HG03457 (cell line): ENCODE results near the gene RERE.

Experiments used
- ATAC-seq: cut with Tn5 transposase; IDR thresholded peaks from one replicate; pipeline ENCODE4 v1.9.1; 2021; ENCODE audit warnings: moderate number of reproducible peaks; ENCODE audit not compliant: unreplicated experiment

RERE gene

DNA sequence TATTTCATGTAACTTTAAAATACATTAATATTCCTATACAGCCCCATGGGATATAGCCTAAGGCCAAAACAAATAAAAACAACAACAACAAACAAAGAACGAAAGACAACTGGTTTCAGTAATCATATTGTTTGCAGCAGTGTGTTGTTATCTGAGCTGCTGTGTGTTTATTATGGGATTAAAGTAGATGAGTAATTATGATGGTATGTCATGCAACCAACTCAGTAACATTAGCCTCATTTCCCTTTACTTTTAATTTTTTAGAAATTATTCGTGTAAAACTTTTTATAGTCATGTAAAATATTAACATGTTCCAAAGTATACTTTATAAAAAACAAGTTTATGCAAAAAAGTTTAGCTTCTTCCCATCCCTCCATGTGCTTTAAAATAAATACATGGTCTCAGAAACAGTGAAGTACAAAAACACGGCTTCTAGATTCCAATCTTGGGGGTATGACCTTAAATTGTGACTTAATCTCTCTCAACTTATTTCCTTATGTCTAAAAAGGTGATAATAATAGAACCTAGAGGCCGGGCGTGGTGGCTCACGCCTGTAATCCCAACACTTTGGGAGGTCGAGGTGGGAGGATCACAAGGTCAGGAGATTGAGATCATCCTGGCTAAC, 323.4 kb downstream of the RERE start:
- no peak for ATAC-seq

GRCh38 chr1:8487249-8487648, 330.2 kb downstream of the RERE start:
- no peak for ATAC-seq

- ATAC-seq, result no peak
Observed at GRCh38 chr1:8486047-8486446, 331.4 kb downstream of the RERE start.

DNA sequence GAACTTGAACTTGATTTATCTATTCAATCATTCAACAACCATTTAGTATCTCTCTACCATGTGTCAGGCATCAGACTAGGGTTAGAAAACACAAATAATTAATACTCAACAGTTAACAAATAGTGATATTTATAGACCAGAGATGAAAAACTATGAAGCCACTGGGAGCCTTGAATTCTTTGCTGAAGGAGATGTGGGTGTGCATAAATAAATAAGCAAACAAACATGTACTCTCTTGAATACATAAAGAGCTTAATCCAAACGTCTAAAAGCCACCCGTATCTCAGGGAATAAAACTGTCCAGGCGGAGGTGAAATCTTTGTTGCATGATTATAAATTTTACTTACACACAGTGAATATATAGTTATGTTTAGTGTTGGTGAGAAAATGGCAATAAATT, 333.9 kb downstream of the RERE start:
- no peak for ATAC-seq

GRCh38 chr1:8482979-8483381, 334.5 kb downstream of the RERE start:
- no peak for ATAC-seq

GRCh38 chr1:8481650-8482380, 335.6 kb downstream of the RERE start:
- no peak for ATAC-seq

- ATAC-seq, result no peak
Observed at GRCh38 chr1:8478566-8478965, 338.9 kb downstream of the RERE start.

DNA sequence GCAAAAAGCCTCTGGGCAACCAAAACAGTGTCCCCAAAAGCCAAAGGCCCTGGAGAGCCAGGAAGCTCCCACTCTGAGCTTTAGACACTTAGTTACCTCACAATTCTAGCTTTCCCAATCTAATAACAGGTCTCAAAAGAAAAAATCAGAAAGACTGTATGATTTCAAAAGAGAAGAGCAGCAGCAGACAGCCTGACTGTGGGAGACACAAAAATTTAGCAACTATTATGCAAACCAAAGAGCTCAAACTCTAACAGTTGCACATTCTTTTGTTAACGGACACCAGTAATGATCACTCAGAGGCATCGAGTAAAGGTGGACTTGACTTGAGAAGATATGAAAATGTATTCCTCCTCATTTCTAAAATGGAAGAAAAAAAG, 339.5 kb downstream of the RERE start:
- ATAC-seq, result no peak

DNA sequence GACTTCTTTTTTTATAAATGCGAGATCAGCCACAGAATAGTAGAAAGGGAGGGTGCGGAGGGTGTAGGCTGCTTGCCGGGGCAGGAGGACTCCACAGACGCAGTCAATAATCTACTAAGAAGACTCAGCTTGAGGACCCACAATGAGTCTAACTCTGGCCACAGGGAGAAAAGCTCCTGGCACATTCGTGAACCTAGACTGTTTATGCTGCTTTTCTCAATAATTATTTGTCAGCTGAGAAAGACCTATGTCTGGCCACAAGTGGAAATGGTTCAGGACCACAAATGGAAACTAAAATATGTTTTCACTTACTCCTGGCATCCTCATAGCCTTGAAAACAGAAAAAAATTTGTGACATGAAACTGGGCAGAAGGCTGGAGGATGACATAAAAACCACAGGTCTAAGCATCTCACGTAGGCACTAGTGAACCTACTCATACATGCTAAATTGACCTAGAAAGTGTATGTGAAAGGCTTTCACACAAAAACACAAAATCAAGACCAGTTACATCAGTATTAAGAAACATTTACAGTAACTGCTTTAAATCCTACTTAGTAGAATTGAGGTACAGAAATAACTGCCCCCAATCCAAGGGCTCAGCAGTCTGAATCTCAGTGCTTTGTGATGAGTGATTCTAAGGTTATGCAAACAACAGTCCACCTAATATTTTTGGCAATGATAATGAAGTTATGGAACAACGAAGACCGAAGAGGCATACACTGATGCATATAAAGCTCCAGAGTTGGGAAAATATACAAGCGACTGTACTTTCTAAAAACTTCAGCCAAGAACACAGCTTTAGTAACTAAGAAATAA, 340.1 kb downstream of the RERE start:
- ATAC-seq, result peak; percentile 60

GRCh38 chr1:8476006-8476405, 341.4 kb downstream of the RERE start:
- ATAC-seq, result no peak

DNA sequence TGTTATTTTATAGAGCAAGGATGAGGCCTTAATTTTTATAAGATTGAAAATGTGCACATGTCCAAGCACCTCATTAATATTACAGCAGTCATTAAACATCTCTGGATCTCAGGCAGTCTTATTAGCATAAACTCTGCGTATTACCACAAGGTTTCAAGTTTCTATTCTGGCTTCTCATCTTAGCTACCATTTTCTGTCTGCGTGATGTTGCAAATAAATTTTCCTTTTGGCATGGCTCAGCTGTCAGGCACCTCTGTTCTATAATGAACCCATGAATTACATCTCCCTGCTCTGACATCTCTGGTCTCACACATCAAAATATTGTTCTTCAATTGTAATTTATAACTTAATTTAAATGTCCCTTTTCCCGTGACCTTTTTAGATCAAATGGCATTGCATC, 343.1 kb downstream of the RERE start:
- no peak for ATAC-seq

GRCh38 chr1:8473891-8474300, 343.5 kb downstream of the RERE start:
- no peak for ATAC-seq

GRCh38 chr1:8473121-8473875, 344.1 kb downstream of the RERE start:
- ATAC-seq, result no peak

GRCh38 chr1:8472668-8473067, 344.8 kb downstream of the RERE start:
- ATAC-seq, result no peak

DNA sequence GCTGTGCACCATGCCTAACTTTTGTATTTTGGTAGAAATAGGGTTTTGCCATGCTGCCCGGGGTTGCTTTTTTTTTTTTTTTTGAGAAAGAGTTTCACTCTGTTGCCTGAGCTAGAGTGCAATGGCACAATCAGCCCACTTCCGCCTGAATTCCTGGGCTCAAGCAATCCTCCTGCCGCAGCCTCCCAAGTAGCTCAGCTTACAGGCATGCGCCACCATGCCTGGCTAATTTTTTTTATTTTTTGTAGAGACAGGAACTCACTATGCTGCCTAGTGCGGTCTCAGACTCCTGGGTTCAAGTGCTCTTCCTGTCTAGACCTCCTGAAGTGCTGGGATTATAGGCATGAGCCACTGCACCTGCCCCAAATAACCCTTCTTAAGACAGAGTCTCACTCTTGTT, 346.0 kb downstream of the RERE start:
- ATAC-seq, result no peak

DNA sequence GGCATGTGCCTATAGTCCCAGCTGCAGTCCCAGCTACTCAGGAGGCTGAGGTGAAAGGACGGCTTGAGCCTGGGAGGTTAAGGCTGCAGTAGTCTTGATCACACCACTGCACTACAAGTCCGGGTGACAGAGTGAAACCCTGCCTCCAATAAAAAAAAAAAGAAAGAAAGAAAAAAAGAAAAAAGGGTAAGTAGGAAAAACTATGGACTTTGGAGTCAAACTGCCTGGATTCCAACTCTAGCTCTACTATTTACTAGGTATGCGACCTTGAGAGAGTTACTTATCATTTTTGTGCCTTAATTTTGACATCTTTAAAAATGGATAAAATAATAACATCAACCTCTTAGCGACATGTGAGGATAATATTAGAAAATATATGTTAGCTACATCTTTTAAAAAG, 348.7 kb downstream of the RERE start:
- ATAC-seq, result no peak

GRCh38 chr1:8467308-8467707, 350.1 kb downstream of the RERE start:
- ATAC-seq, result no peak

- no peak for ATAC-seq
Observed at GRCh38 chr1:8465692-8466091, 351.7 kb downstream of the RERE start.

GRCh38 chr1:8465013-8465412, 352.4 kb downstream of the RERE start:
- no peak for ATAC-seq

DNA sequence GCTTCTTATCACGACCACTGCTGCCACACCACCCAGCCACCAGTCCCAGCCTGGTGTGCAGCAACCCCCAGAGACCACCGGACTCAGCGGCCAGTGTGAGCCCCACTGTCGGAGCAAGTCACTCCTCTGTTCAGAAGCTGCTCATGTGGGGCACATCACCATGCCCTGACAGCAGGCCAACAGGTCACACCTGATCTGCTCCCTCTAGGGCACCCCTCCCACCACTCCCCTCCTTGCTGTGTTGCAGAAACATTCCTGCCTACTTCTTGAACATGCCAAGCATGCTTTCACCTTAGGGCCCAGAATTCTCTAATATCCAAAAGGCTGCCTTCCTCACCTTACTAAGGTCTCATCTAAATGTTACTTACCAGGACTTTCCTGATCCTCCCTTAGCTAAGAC, 353.1 kb downstream of the RERE start:
- ATAC-seq, result no peak
